ENCODE results near the gene GALNT18. TPM values are rescaled to one million over a fixed set of nuclear protein-coding genes. Genes with fewer than 3 reads are reported as not detected.
A peak's percentile ranks its signal among the peaks of the same experiment; 100 is the strongest.

Gene GALNT18
- total and polyA plus RNA-seq, 7 donors = 4.6 to 32.4 (median 8.3) TPM

DNA sequence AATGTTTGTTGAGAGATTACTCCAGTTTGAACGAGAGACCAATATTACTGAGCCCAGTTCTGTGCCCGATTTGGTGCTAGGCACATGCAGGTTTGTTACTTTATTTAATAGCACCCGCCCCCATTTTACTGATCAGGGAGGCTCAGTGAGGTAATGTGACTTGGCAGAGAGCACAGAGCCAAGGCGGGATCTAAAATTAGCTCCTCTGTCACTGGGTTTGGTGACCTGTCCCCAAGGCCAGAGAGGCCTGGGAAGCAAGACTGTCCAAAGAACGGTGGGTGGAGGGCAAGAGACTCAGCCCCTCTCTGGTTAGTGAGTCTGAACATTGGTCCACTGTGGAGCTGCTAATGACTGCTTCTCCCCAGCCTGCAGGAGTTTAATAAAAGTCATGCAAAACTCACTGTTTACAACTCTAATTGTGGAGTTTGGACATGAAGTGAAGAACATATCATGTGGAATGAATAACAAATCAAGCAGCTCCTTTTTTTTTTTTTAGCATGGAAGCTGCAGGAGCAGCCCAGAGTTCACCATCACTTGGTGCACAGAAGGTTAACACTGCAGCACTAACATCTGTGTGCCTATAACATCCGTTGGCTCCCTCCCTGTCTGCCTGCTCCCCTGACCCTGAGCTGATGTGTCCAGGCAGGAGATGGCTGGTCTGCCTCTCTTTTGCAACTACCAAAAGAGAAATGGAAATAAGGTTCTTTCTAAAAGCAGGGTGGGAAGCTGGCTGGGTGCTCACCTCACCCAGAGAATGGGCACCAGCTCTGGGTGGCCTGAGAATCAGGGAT, 307.7 kb downstream of the GALNT18 start:
- Histone ChIP-seq H3K36me3 (ENCODE audit: insufficient read depth in 1 of 2, low read depth in 1 of 2) (no peaks in the 10 kb centered on the region), H3K4me3 (no peak overlapping the region), H3K9me3 (no peaks in the 10 kb centered on the region), H3K27me3 (ENCODE audit: insufficient read depth in 3 of 3, low read length in 2 of 3) (no peaks in the 10 kb centered on the region), H3K4me1 (peaks cover 19% of the 10 kb centered on the region), H3K27ac (peak overlapping the region; percentile 78)
- TF ChIP-seq, protein P1, sequence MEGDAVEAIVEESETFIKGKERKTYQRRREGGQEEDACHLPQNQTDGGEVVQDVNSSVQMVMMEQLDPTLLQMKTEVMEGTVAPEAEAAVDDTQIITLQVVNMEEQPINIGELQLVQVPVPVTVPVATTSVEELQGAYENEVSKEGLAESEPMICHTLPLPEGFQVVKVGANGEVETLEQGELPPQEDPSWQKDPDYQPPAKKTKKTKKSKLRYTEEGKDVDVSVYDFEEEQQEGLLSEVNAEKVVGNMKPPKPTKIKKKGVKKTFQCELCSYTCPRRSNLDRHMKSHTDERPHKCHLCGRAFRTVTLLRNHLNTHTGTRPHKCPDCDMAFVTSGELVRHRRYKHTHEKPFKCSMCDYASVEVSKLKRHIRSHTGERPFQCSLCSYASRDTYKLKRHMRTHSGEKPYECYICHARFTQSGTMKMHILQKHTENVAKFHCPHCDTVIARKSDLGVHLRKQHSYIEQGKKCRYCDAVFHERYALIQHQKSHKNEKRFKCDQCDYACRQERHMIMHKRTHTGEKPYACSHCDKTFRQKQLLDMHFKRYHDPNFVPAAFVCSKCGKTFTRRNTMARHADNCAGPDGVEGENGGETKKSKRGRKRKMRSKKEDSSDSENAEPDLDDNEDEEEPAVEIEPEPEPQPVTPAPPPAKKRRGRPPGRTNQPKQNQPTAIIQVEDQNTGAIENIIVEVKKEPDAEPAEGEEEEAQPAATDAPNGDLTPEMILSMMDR (IDR thresholded peaks at IDR 0.05) = no peak
- DNase-seq = peak; percentile 20 to 58
- intact Hi-C loops (cut with DNase I) = no loop called here
- peak; percentile 91 to 99 (median 98) for ATAC-seq
- WGBS, 3 donors = 17 to 28% (median 21%) methylated on average over 6 of the region's 6 CpGs

DNA sequence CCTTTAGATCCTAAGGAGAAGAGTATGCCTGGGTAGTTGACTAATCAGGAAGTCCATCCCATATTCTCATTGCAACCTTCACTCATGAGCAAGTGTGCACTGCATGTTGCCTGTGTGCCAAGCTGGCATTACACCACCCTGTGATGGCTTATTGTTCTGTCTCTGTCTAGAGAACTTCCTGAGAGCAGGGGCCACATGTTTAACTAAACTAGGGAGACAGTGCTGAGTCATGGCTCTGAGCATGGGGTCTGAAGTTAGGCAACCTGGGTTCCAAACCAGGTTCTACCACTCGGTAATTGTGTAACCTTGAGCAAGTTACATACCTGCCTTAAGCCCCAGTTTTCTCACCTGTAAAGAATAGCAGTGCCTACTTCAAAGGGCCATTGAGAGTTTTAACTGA, 308.4 kb downstream of the GALNT18 start:
- peak in 1 of 2 donors; percentile 29 for DNase-seq
- TF ChIP-seq, protein P1 (IDR thresholded peaks at IDR 0.05) = no peak
- H3K27ac ChIP-seq = peak overlapping the region; percentile 78
- H3K27me3 ChIP-seq (ENCODE audit: insufficient read depth in 3 of 3, low read length in 2 of 3) = no peaks in the 10 kb centered on the region
- peaks cover 19% of the 10 kb centered on the region for H3K4me1 ChIP-seq
- H3K4me3 ChIP-seq = no peak overlapping the region
- intact Hi-C loops (cut with DNase I) = no loop called here
- WGBS, 3 donors = 38 to 61% (median 39%) methylated on average over 1 of the region's 1 CpG
- no peaks in the 10 kb centered on the region for H3K9me3 ChIP-seq
- ATAC-seq = peak; percentile 67 to 88 (median 84)
- H3K36me3 ChIP-seq (ENCODE audit: insufficient read depth in 1 of 2, low read depth in 1 of 2) = no peaks in the 10 kb centered on the region

DNA sequence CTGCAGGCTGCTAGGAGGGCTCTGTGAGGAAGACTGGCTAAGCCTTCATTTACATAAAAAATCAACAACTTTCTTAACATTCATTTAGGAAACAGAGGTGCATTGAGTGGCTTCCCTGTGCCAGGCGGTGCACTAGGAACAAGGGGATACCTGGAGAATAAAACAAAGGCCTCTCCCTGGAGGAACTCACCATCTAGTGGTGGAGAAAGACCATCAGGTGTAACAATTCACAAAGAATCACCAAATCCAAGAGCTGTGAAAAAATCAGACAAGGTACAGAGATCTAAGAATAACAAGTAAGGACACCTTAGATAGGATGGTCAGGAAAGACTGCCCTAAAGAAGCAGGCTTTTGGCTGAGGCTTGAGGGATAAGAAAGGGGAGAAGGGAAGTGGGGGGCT, 309.1 kb downstream of the GALNT18 start:
- Histone ChIP-seq H3K4me3 (no peak overlapping the region), H3K4me1 (peaks cover 19% of the 10 kb centered on the region), H3K36me3 (ENCODE audit: insufficient read depth in 1 of 2, low read depth in 1 of 2) (no peaks in the 10 kb centered on the region), H3K9me3 (no peaks in the 10 kb centered on the region), H3K27ac (peak overlapping the region; percentile 78), H3K27me3 (ENCODE audit: insufficient read depth in 3 of 3, low read length in 2 of 3) (no peaks in the 10 kb centered on the region)
- ATAC-seq (no peak), DNase-seq (no peak)
- 94 to 100% (median 97%) methylated on average over 1 of the region's 1 CpG for WGBS, 3 donors
- TF ChIP-seq, protein P1 (IDR thresholded peaks at IDR 0.05) = no peak
- intact Hi-C loops (cut with DNase I) = no loop called here

DNA sequence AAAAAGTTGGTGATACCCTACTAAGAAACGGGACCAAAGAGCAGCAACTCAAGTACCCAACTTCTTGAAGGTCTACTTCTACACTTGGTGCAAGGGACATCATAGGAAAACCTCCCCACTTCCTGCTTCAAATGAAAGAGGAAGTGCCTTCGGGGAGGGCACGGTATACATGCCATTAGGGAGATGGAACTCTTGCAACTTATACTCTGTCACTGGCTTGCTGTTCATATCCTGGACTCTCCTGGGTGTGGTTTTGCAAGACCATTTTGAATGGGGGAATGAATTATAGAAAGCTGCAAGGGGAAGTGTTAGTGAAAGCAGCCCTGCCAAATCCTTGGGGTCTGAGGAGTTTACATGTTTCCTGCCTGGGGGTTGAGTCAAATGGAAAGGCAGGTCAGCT, 310.6 kb downstream of the GALNT18 start:
- no peak for DNase-seq
- TF ChIP-seq, protein P1 (IDR thresholded peaks at IDR 0.05) = no peak
- Histone ChIP-seq H3K9me3 (no peaks in the 10 kb centered on the region), H3K4me1 (peaks cover 19% of the 10 kb centered on the region), H3K27me3 (ENCODE audit: insufficient read depth in 3 of 3, low read length in 2 of 3) (no peaks in the 10 kb centered on the region), H3K27ac (no peak overlapping the region), H3K36me3 (ENCODE audit: insufficient read depth in 1 of 2, low read depth in 1 of 2) (no peaks in the 10 kb centered on the region), H3K4me3 (no peak overlapping the region)
- ATAC-seq = no peak
- WGBS, 3 donors = 68 to 92% (median 87%) methylated on average over 3 of the region's 3 CpGs
- intact Hi-C loops (cut with DNase I) = no loop called here
